ENCODE measurements around the gene EHBP1L1. TPM values are rescaled to one million over a fixed set of nuclear protein-coding genes. Genes with fewer than 3 reads are reported as not detected.

Gene EHBP1L1
- polyA plus RNA-seq, 4 donors = 36.1 to 131 (median 62.4) TPM

GRCh38 chr11:65571940-65572339 lies 3.9 kb upstream of the EHBP1L1 start:
- Histone ChIP-seq H3K9me3 (ENCODE audit: control insufficient read depth in 2 of 2, insufficient read depth in 1 of 2, low read depth in 1 of 2, low read length in 1 of 2) (no peaks in the 10 kb centered on the region), H3K27me3 (ENCODE audit: control insufficient read depth in 3 of 3, insufficient read depth in 3 of 3, low read length in 3 of 3) (no peaks in the 10 kb centered on the region), H3K4me3 (ENCODE audit: low read depth in 1 of 3, low read length in 3 of 3) (peak overlapping the region; percentile 14 to 94 (median 71)), H3K4me1 (ENCODE audit: control insufficient read depth in 3 of 3, insufficient read depth in 2 of 3, low read depth in 1 of 3, low read length in 2 of 3) (peaks cover 0 to 53% (median 2%) of the 10 kb centered on the region in 3 donors), H3K27ac (ENCODE audit: low read depth in 1 of 3, low read length in 2 of 3) (peak overlapping the region; percentile 29 to 97 (median 75)), H3K36me3 (ENCODE audit: control insufficient read depth in 3 of 3, insufficient read depth in 2 of 3, low read depth in 1 of 3, low read length in 3 of 3) (peaks cover 0 to 28% (median 0%) of the 10 kb centered on the region in 3 donors)
- peak in 1 of 2 donors; percentile 51 for DNase-seq
- FAIRE-seq = no peak
- 5 to 9% (median 7%) methylated on average over 6 to 11 of the region's 11 CpGs for whole genome bisulfite sequencing, 3 donors

- FAIRE-seq = no peak
- peak within 1 kb of the TSS; percentile 29 to 97 (median 75) for H3K27ac ChIP-seq (ENCODE audit: low read depth in 1 of 3, low read length in 2 of 3)
- 0 to 1% (median 1%) methylated on average over 52 to 86 of the region's 86 CpGs for WGBS, 3 donors
Observed at GRCh38 chr11:65572356-65573051, 3.3 kb upstream of the EHBP1L1 start, which contains the start of gene FAM89B. Gene FAM89B, plus strand, starts transcription at chr11:65572538. Its CDS starts 132 bp downstream, at chr11:65572670.

DNA sequence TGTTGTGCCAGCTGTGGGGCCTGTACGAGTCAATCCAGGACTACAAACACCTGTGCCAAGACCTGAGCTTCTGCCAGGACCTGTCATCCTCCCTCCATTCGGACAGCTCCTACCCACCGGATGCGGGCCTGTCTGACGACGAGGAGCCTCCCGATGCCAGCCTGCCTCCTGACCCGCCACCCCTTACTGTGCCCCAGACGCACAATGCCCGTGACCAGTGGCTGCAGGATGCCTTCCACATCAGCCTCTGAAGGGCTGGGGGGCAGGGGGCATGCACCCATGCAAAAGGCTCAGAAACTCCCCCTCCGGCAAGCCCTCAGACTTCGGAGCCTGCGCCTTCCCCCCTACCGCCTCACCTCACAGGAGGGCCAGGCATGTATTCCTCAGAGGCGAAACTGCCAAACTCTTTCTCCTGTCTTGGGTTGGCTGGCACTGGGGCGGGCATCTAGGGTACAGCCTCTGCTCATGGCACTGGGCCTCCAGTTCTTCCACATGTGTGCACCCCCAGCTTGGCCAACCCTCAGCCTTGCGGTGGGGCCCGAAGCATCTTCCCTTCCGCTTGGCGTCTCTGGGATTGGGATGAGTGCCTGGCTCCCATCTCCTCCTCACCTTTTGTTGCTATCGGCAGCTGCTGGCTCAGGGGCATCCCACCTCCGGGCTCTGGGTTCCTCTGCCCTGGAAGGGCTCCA lies 2.3 kb upstream of the EHBP1L1 start:
- DNase-seq (no peak), FAIRE-seq (no peak)
- Histone ChIP-seq H3K27ac (ENCODE audit: low read depth in 1 of 3, low read length in 2 of 3) (peak overlapping the region; percentile 25 to 79 (median 60)), H3K4me1 (ENCODE audit: control insufficient read depth in 3 of 3, insufficient read depth in 2 of 3, low read depth in 1 of 3, low read length in 2 of 3) (peaks cover 4 to 68% (median 10%) of the 10 kb centered on the region in 3 donors), H3K36me3 (ENCODE audit: control insufficient read depth in 3 of 3, insufficient read depth in 2 of 3, low read depth in 1 of 3, low read length in 3 of 3) (peaks cover 0 to 24% (median 0%) of the 10 kb centered on the region in 3 donors), H3K9me3 (ENCODE audit: control insufficient read depth in 2 of 2, insufficient read depth in 1 of 2, low read depth in 1 of 2, low read length in 1 of 2) (no peaks in the 10 kb centered on the region), H3K4me3 (ENCODE audit: low read depth in 1 of 3, low read length in 3 of 3) (peak overlapping the region in 2 of 3 donors; percentile 49 to 94), H3K27me3 (ENCODE audit: control insufficient read depth in 3 of 3, insufficient read depth in 3 of 3, low read length in 3 of 3) (no peaks in the 10 kb centered on the region)
- WGBS, 3 donors = 31 to 34% (median 31%) methylated on average over 21 to 22 of the region's 22 CpGs

More at GRCh38 chr11:65572356-65573051, 3.3 kb upstream of the EHBP1L1 start, which contains the start of gene FAM89B:
- Histone ChIP-seq H3K9me3 (ENCODE audit: control insufficient read depth in 2 of 2, insufficient read depth in 1 of 2, low read depth in 1 of 2, low read length in 1 of 2) (no peaks in the 10 kb centered on the region), H3K4me3 (ENCODE audit: low read depth in 1 of 3, low read length in 3 of 3) (peak within 1 kb of the TSS; percentile 71 to 94 (median 86)), H3K27me3 (ENCODE audit: control insufficient read depth in 3 of 3, insufficient read depth in 3 of 3, low read length in 3 of 3) (no peaks in the 10 kb centered on the region), H3K36me3 (ENCODE audit: control insufficient read depth in 3 of 3, insufficient read depth in 2 of 3, low read depth in 1 of 3, low read length in 3 of 3) (peaks cover 0 to 26% (median 0%) of the 10 kb centered on the region in 3 donors), H3K4me1 (ENCODE audit: control insufficient read depth in 3 of 3, insufficient read depth in 2 of 3, low read depth in 1 of 3, low read length in 2 of 3) (peaks cover 2 to 58% (median 3%) of the 10 kb centered on the region in 3 donors)
- peak; percentile 91 to 94 for DNase-seq

- Histone ChIP-seq H3K9me3 (ENCODE audit: control insufficient read depth in 2 of 2, insufficient read depth in 1 of 2, low read depth in 1 of 2, low read length in 1 of 2) (no peaks in the 10 kb centered on the region), H3K4me1 (ENCODE audit: control insufficient read depth in 3 of 3, insufficient read depth in 2 of 3, low read depth in 1 of 3, low read length in 2 of 3) (peaks cover 4 to 68% (median 15%) of the 10 kb centered on the region in 3 donors), H3K27ac (ENCODE audit: low read depth in 1 of 3, low read length in 2 of 3) (peak overlapping the region; percentile 80 to 95 (median 87)), H3K36me3 (ENCODE audit: control insufficient read depth in 3 of 3, insufficient read depth in 2 of 3, low read depth in 1 of 3, low read length in 3 of 3) (peaks cover 0 to 28% (median 2%) of the 10 kb centered on the region in 3 donors), H3K4me3 (ENCODE audit: low read depth in 1 of 3, low read length in 3 of 3) (peak overlapping the region; percentile 49 to 94 (median 61)), H3K27me3 (ENCODE audit: control insufficient read depth in 3 of 3, insufficient read depth in 3 of 3, low read length in 3 of 3) (no peaks in the 10 kb centered on the region)
- FAIRE-seq (no peak), DNase-seq (peak; percentile 76 to 94)
- 0 to 1% (median 1%) methylated on average over 32 to 67 of the region's 67 CpGs for WGBS, 3 donors
Observed at GRCh38 chr11:65574109-65574810, 1.6 kb upstream of the EHBP1L1 start.

- peak; percentile 86 to 91 for DNase-seq
- Histone ChIP-seq H3K27me3 (ENCODE audit: control insufficient read depth in 3 of 3, insufficient read depth in 3 of 3, low read length in 3 of 3) (no peaks in the 10 kb centered on the region), H3K36me3 (ENCODE audit: control insufficient read depth in 3 of 3, insufficient read depth in 2 of 3, low read depth in 1 of 3, low read length in 3 of 3) (peaks cover 0 to 36% (median 4%) of the 10 kb centered on the region in 3 donors), H3K4me1 (ENCODE audit: control insufficient read depth in 3 of 3, insufficient read depth in 2 of 3, low read depth in 1 of 3, low read length in 2 of 3) (peaks cover 4 to 67% (median 15%) of the 10 kb centered on the region in 3 donors), H3K27ac (ENCODE audit: low read depth in 1 of 3, low read length in 2 of 3) (peak overlapping the region; percentile 80 to 95 (median 87)), H3K9me3 (ENCODE audit: control insufficient read depth in 2 of 2, insufficient read depth in 1 of 2, low read depth in 1 of 2, low read length in 1 of 2) (no peaks in the 10 kb centered on the region), H3K4me3 (ENCODE audit: low read depth in 1 of 3, low read length in 3 of 3) (peak overlapping the region; percentile 37 to 94 (median 61))
- no peak for FAIRE-seq
- 1 to 14% (median 4%) methylated on average over 28 of the region's 28 CpGs for WGBS, 3 donors
Observed at GRCh38 chr11:65574811-65575567, 864 bp upstream of the EHBP1L1 start.

- Histone ChIP-seq H3K4me3 (ENCODE audit: low read depth in 1 of 3, low read length in 3 of 3) (peak overlapping the region; percentile 63 to 94 (median 73)), H3K9me3 (ENCODE audit: control insufficient read depth in 2 of 2, insufficient read depth in 1 of 2, low read depth in 1 of 2, low read length in 1 of 2) (no peaks in the 10 kb centered on the region), H3K4me1 (ENCODE audit: control insufficient read depth in 3 of 3, insufficient read depth in 2 of 3, low read depth in 1 of 3, low read length in 2 of 3) (peaks cover 4 to 66% (median 15%) of the 10 kb centered on the region in 3 donors), H3K27ac (ENCODE audit: low read depth in 1 of 3, low read length in 2 of 3) (peak overlapping the region; percentile 60 to 87 (median 81)), H3K27me3 (ENCODE audit: control insufficient read depth in 3 of 3, insufficient read depth in 3 of 3, low read length in 3 of 3) (no peaks in the 10 kb centered on the region), H3K36me3 (ENCODE audit: control insufficient read depth in 3 of 3, insufficient read depth in 2 of 3, low read depth in 1 of 3, low read length in 3 of 3) (peaks cover 2 to 46% (median 4%) of the 10 kb centered on the region in 3 donors)
- no peak for FAIRE-seq
- DNase-seq = no peak
- WGBS, 3 donors = 4 to 10% (median 5%) methylated on average over 18 to 26 of the region's 26 CpGs
Observed at GRCh38 chr11:65576232-65576866, 496 bp downstream of the EHBP1L1 start.

DNA sequence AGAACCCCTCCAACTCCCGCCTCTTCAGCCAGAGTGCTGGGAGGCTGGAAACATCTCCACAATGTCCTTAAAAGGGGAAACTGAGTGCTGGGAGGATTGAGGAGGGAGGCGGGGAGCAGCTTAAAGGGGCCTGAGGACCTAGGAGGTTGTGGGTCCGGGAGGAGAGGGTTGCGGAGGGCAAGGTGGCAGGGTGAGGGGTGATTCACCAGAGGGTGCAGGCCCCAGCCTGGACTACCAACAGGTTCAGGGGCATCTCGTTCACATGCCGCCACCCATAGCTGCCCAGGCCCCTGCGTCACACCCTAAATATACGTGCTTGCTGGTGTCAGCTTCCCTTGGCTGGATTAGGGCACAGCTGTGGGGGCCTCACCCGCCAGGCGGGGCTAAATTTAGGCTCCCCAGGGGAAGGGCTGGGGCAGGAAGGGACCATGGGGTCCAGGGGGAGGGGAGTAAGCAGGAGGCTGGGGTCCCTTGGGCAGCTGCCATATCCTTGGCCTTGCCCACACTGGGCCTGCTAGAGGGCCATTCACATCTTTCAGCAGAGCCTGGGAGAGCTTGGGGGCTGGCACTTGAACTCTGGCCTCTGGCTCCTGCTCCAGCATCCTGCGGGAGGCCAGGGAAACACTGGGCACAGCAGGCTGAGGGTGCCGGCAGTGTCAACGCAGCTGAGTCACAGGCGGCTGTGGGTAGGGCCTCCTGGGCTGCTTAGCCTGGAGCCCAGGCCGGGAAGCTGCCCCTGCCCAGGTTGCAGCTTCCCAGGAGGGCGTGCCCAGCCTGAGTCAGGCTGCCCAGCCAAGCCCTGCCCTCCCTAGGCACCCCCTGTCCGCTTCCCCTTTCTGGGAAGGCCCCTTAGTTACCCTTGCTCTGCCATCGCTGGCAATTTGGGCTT lies 1.3 kb downstream of the EHBP1L1 start:
- H3K36me3 ChIP-seq (ENCODE audit: control insufficient read depth in 3 of 3, insufficient read depth in 2 of 3, low read depth in 1 of 3, low read length in 3 of 3) = peaks cover 4 to 52% (median 9%) of the 10 kb centered on the region in 3 donors
- peak overlapping the region; percentile 68 to 87 (median 81) for H3K27ac ChIP-seq (ENCODE audit: low read depth in 1 of 3, low read length in 2 of 3)
- WGBS, 3 donors = 25 to 28% (median 27%) methylated on average over 18 of the region's 18 CpGs
- FAIRE-seq = no peak
- H3K4me3 ChIP-seq (ENCODE audit: low read depth in 1 of 3, low read length in 3 of 3) = peak overlapping the region; percentile 30 to 94 (median 63)
- H3K9me3 ChIP-seq (ENCODE audit: control insufficient read depth in 2 of 2, insufficient read depth in 1 of 2, low read depth in 1 of 2, low read length in 1 of 2) = no peaks in the 10 kb centered on the region
- peaks cover 4 to 59% (median 15%) of the 10 kb centered on the region in 3 donors for H3K4me1 ChIP-seq (ENCODE audit: control insufficient read depth in 3 of 3, insufficient read depth in 2 of 3, low read depth in 1 of 3, low read length in 2 of 3)
- H3K27me3 ChIP-seq (ENCODE audit: control insufficient read depth in 3 of 3, insufficient read depth in 3 of 3, low read length in 3 of 3) = no peaks in the 10 kb centered on the region
- DNase-seq = peak; percentile 68 to 89
